ENCODE data around the gene ACTN1. TPM values are rescaled to one million over a fixed set of nuclear protein-coding genes. Genes with fewer than 3 reads are reported as not detected.

Gene ACTN1
- total RNA-seq, 4 donors from 2014 or later: 103 to 254 (median 136) TPM

DNA sequence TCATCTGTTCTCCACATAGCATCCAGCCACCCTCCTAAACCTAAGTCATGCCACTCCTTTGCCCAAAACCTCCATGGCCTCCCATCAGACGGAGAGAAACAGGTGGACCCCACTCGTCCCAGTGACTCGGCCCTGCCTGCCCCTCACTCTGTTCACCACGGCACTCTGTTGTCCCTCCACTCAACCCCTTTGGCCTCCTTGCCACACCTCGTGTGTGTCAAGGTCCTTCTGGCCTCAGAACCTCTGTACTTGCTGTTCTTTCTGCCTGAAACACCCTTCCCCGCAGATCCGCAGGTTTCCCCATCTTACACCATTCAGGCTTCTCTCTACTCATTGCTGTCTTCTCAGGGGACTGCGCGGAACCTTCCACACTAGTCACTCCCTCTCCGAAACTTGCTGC lies 24.5 kb upstream of the ACTN1 start:
- TF ChIP-seq, protein P1, sequence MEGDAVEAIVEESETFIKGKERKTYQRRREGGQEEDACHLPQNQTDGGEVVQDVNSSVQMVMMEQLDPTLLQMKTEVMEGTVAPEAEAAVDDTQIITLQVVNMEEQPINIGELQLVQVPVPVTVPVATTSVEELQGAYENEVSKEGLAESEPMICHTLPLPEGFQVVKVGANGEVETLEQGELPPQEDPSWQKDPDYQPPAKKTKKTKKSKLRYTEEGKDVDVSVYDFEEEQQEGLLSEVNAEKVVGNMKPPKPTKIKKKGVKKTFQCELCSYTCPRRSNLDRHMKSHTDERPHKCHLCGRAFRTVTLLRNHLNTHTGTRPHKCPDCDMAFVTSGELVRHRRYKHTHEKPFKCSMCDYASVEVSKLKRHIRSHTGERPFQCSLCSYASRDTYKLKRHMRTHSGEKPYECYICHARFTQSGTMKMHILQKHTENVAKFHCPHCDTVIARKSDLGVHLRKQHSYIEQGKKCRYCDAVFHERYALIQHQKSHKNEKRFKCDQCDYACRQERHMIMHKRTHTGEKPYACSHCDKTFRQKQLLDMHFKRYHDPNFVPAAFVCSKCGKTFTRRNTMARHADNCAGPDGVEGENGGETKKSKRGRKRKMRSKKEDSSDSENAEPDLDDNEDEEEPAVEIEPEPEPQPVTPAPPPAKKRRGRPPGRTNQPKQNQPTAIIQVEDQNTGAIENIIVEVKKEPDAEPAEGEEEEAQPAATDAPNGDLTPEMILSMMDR (IDR thresholded peaks at IDR 0.05): no peak
- DNase-seq (ENCODE audit: low spot score) (no peak), ATAC-seq (ENCODE audit: low FRiP score) (no peak)

- no peak for DNase-seq (ENCODE audit: low spot score)
- TF ChIP-seq, protein P1 (IDR thresholded peaks at IDR 0.05): no peak
- ATAC-seq (ENCODE audit: low FRiP score): no peak
Observed at GRCh38 chr14:69002069-69002468, 23.0 kb upstream of the ACTN1 start.

GRCh38 chr14:69001375-69001774 lies 22.3 kb upstream of the ACTN1 start:
- ATAC-seq (ENCODE audit: low FRiP score) (no peak), DNase-seq (ENCODE audit: low spot score) (no peak)
- TF ChIP-seq, protein P1 (IDR thresholded peaks at IDR 0.05): no peak

- no peak for DNase-seq (ENCODE audit: low spot score)
- no peak for ATAC-seq (ENCODE audit: low FRiP score)
- TF ChIP-seq, protein P1 (IDR thresholded peaks at IDR 0.05): no peak
Observed at GRCh38 chr14:68998062-68998461, 19.0 kb upstream of the ACTN1 start.

GRCh38 chr14:68995731-68996130 lies 16.6 kb upstream of the ACTN1 start:
- TF ChIP-seq, protein P1 (IDR thresholded peaks at IDR 0.05): no peak
- ATAC-seq (ENCODE audit: low FRiP score): no peak
- DNase-seq (ENCODE audit: low spot score): no peak

DNA sequence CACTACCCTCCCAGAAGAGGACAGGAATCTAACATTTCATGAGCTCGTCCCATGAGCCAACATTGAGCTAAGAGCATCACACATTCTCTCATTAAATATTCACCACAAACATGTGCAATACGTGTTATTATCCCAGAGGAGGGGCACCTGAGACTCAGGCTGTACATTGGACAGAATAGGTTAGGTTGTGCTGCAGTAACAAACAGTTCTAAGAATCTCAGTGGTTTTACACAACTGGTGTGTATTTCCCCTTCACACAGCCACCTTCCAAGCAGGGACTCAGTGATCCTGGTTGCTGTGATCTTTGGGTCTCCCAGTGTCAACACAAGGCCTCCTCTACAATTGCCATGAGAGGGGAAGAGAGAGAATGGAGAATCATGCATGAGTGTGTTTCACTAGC lies 15.0 kb upstream of the ACTN1 start:
- DNase-seq (ENCODE audit: low spot score): no peak
- TF ChIP-seq, protein P1 (IDR thresholded peaks at IDR 0.05): no peak
- no peak for ATAC-seq (ENCODE audit: low FRiP score)

- ATAC-seq (ENCODE audit: low FRiP score): no peak
- TF ChIP-seq, protein P1 (IDR thresholded peaks at IDR 0.05): no peak
- no peak for DNase-seq (ENCODE audit: low spot score)
Observed at GRCh38 chr14:68987653-68988036, 8.5 kb upstream of the ACTN1 start.
